NT2/D1 (cell line): ENCODE results near the gene SPINT2.

Source experiments
- SUZ12 ChIP-seq: IDR thresholded peaks from 2 replicates; pipeline ENCODE4 v1.6.1; 2011; ENCODE audit not compliant: insufficient read length, insufficient read depth; ENCODE audit errors: extremely low read depth
- YY1 ChIP-seq: IDR thresholded peaks from 2 replicates; pipeline ENCODE4 v1.6.1; 2011; ENCODE audit not compliant: insufficient read length, insufficient read depth
- ZNF274 ChIP-seq: IDR thresholded peaks from 2 replicates; pipeline ENCODE4 v1.6.1; 2011; ENCODE audit warnings: mild to moderate bottlenecking, low read depth, low read length

- no peak for TF ChIP-seq YY1
- TF ChIP-seq ZNF274, result no peak
- TF ChIP-seq SUZ12, result no peak
These were observed 42.2 kb upstream of the SPINT2 start for GRCh38 chr19:38221919-38222830.
